Neuronal stem cell (in vitro differentiated cells): ENCODE measurements around the gene MRNIP.

Experiments used
- DNase-seq: peaks from one replicate; pipeline ENCODE4 v3.0.0-alpha.2; 2013; ENCODE audit warnings: low spot score
- H2AFZ ChIP-seq: one replicate; pipeline ENCODE4 v1.6.1; 2013; ENCODE audit warnings: mild to moderate bottlenecking, low read length, inconsistent platforms
- H2AK5ac ChIP-seq: 2 replicates; pipeline ENCODE4 v1.6.1; 2013; ENCODE audit warnings: low read depth, mild to moderate bottlenecking, inconsistent platforms, low read length, moderate library complexity, mixed read lengths
- H2BK120ac ChIP-seq: 2 replicates; pipeline ENCODE4 v1.6.1; 2013; ENCODE audit warnings: low read depth, mild to moderate bottlenecking, inconsistent platforms, low read length, moderate library complexity, mixed read lengths
- H2BK12ac ChIP-seq: one replicate; pipeline ENCODE4 v1.6.1; 2013; ENCODE audit warnings: low read length, inconsistent platforms
- H2BK15ac ChIP-seq: 2 replicates; pipeline ENCODE4 v1.6.1; 2013; ENCODE audit warnings: mild to moderate bottlenecking, low read length, inconsistent platforms, mixed read lengths
- H2BK5ac ChIP-seq: one replicate; pipeline ENCODE4 v1.6.1; 2013; ENCODE audit warnings: inconsistent platforms, mild to moderate bottlenecking, low read length, moderate library complexity
- H3K14ac ChIP-seq: one replicate; pipeline ENCODE4 v1.6.1; 2013; ENCODE audit warnings: low read length, inconsistent platforms
- H3K18ac ChIP-seq: 2 replicates; pipeline ENCODE4 v1.6.1; 2013; ENCODE audit warnings: low read length, inconsistent platforms
- H3K23ac ChIP-seq: 2 replicates; pipeline ENCODE4 v1.6.1; 2013; ENCODE audit warnings: low read depth, mild to moderate bottlenecking, mixed read lengths, low read length, inconsistent platforms; ENCODE audit not compliant: poor library complexity
- H3K27ac ChIP-seq: replicated peaks from 3 replicates; pipeline ENCODE4 v1.5.1; 2013; ENCODE audit warnings: low read length, inconsistent platforms
- H3K27me3 ChIP-seq, 3 experiments: 2 replicates each; pipeline ENCODE4 v1.6.1; 2013; ENCODE audit warnings: low read length in 3 of 3, mild to moderate bottlenecking in 2 of 3, inconsistent platforms in 1 of 3, low read depth in 1 of 3, mixed read lengths in 1 of 3, moderate library complexity in 1 of 3; ENCODE audit not compliant: control insufficient read depth in 3 of 3, insufficient read depth in 3 of 3
- H3K36me3 ChIP-seq, 2 donors: replicated peaks in 1 of 2; 2 replicates each; pipeline ENCODE4 v1.6.1; 2013; ENCODE audit warnings: low read length in 2 of 2; ENCODE audit not compliant: control insufficient read depth in 2 of 2, insufficient read depth in 2 of 2
- H3K4ac ChIP-seq: 2 replicates; pipeline ENCODE4 v1.6.1; 2013; ENCODE audit warnings: inconsistent platforms, mild to moderate bottlenecking, low read length, moderate library complexity
- H3K4me1 ChIP-seq, 2 donors: 1 replicate in 1 of 2; 2 replicates in 1 of 2; pipeline ENCODE4 v1.6.1; 2013; ENCODE audit warnings: low read length in 2 of 2, low read depth in 1 of 2; ENCODE audit not compliant: control insufficient read depth in 2 of 2, insufficient read depth in 1 of 2
- H3K4me2 ChIP-seq: one replicate; pipeline ENCODE4 v1.6.1; 2013; ENCODE audit warnings: mild to moderate bottlenecking, low read length, inconsistent platforms; ENCODE audit not compliant: insufficient read depth, poor library complexity, severe bottlenecking
- H3K4me3 ChIP-seq, 2 donors: 2 replicates each; pipeline ENCODE4 v1.5.1; 2013; ENCODE audit warnings: low read length in 2 of 2, mild to moderate bottlenecking in 2 of 2, inconsistent platforms in 1 of 2, moderate library complexity in 1 of 2
- H3K79me1 ChIP-seq: one replicate; pipeline ENCODE4 v1.6.1; 2013; ENCODE audit warnings: low read depth, mild to moderate bottlenecking, inconsistent platforms, low read length, moderate library complexity
- H3K9ac ChIP-seq: one replicate; pipeline ENCODE4 v1.6.1; 2013; ENCODE audit warnings: mild to moderate bottlenecking, low read depth, low read length, inconsistent platforms; ENCODE audit not compliant: poor library complexity
- H3K9me3 ChIP-seq, 2 donors: replicated peaks in 1 of 2; 2 replicates each; pipeline versions ENCODE3 to v1.6.1; 2013; ENCODE audit warnings: low read length in 2 of 2, mild to moderate bottlenecking in 2 of 2, inconsistent platforms in 1 of 2, low read depth in 1 of 2, mixed read lengths in 1 of 2, moderate library complexity in 1 of 2; ENCODE audit not compliant: control insufficient read depth in 2 of 2, insufficient read depth in 1 of 2
- H4K8ac ChIP-seq: one replicate; pipeline ENCODE4 v1.6.1; 2013; ENCODE audit warnings: low read depth, mild to moderate bottlenecking, inconsistent platforms, low read length, moderate library complexity
- H4K91ac ChIP-seq: one replicate; pipeline ENCODE4 v1.6.1; 2013; ENCODE audit warnings: low read length, low read depth, mild to moderate bottlenecking, inconsistent platforms; ENCODE audit not compliant: poor library complexity
- WGBS, 2 donors: extraction: QIAGEN DNeasy Blood & Tissue Kit; methylation state at CpG; one replicate each; pipeline ENCODE4 v1.1.7; 2013; ENCODE audit warnings: missing lambda C conversion rate in 2 of 2, mixed read lengths in 1 of 2; ENCODE audit not compliant: insufficient read length in 2 of 2, insufficient replicate concordance in 1 of 2; ENCODE audit errors: extremely low coverage in 2 of 2; 5-methylcytosine and 5-hydroxymethylcytosine counted together

Gene MRNIP

GRCh38 chr5:179819296-179820126 lies 39.1 kb downstream of the MRNIP start:
- Histone ChIP-seq H2BK15ac (peak overlapping the region; percentile 97), H3K4me3 (peak overlapping the region in 1 of 2 donors; percentile 13), H3K27me3 (peaks cover 0 to 4% (median 0%) of the 10 kb centered on the region in 3 experiments), H4K8ac (no peak overlapping the region), H2BK120ac (peak overlapping the region; percentile 99), H3K4ac (peak overlapping the region; percentile 99), H3K36me3 (peaks cover 16 to 38% of the 10 kb centered on the region in 2 donors), H2BK12ac (peak overlapping the region; percentile 99), H2AFZ (peak overlapping the region; percentile 70), H3K79me1 (peaks cover 23% of the 10 kb centered on the region), H3K27ac (peak overlapping the region; percentile 38), H3K9ac (peak overlapping the region; percentile 63), H3K23ac (peak overlapping the region; percentile 99), H2AK5ac (peak overlapping the region; percentile 100), H4K91ac (peak overlapping the region; percentile 96), H2BK5ac (peak overlapping the region; percentile 98), H3K9me3 (peaks cover 0 to 4% of the 10 kb centered on the region in 2 donors), H3K4me2 (peak overlapping the region; percentile 31), H3K14ac (peak overlapping the region; percentile 65), H3K4me1 (peaks cover 23 to 35% of the 10 kb centered on the region in 2 donors), H3K18ac (peak overlapping the region; percentile 97)
- WGBS, 2 donors = no CpG with 5 or more reads among the region's 26 CpGs
- no peak for DNase-seq

GRCh38 chr5:179818746-179819295 lies 39.8 kb downstream of the MRNIP start:
- Histone ChIP-seq H2BK5ac (peak overlapping the region; percentile 98), H3K9me3 (peaks cover 0 to 2% of the 10 kb centered on the region in 2 donors), H3K4ac (no peak overlapping the region), H2BK12ac (peak overlapping the region; percentile 2), H2BK15ac (peak overlapping the region; percentile 97), H2BK120ac (peak overlapping the region; percentile 42), H3K9ac (no peak overlapping the region), H3K36me3 (peaks cover 9 to 38% of the 10 kb centered on the region in 2 donors), H3K23ac (peak overlapping the region; percentile 32), H3K27ac (no peak overlapping the region), H3K4me1 (peaks cover 23 to 35% of the 10 kb centered on the region in 2 donors), H3K27me3 (peaks cover 0 to 4% (median 0%) of the 10 kb centered on the region in 3 experiments), H4K91ac (peak overlapping the region; percentile 14), H3K18ac (peak overlapping the region; percentile 89), H3K14ac (peak overlapping the region; percentile 94), H4K8ac (no peak overlapping the region), H2AK5ac (peak overlapping the region; percentile 100), H3K4me2 (peak overlapping the region; percentile 37), H3K79me1 (peaks cover 19% of the 10 kb centered on the region), H3K4me3 (peak overlapping the region in 1 of 2 donors; percentile 29), H2AFZ (peak overlapping the region; percentile 70)
- no peak for DNase-seq
- WGBS, 2 donors = no CpG with 5 or more reads among the region's 35 CpGs

GRCh38 chr5:179817890-179818745 lies 40.5 kb downstream of the MRNIP start:
- no peak overlapping the region for H3K9ac ChIP-seq
- H3K36me3 ChIP-seq = peaks cover 6 to 38% of the 10 kb centered on the region in 2 donors
- no peak for DNase-seq
- H2BK5ac ChIP-seq = peak overlapping the region; percentile 79
- H3K79me1 ChIP-seq = peaks cover 17% of the 10 kb centered on the region
- H2BK120ac ChIP-seq = peak overlapping the region; percentile 42
- H2BK12ac ChIP-seq = peak overlapping the region; percentile 2
- H3K27me3 ChIP-seq = peaks cover 0 to 4% (median 0%) of the 10 kb centered on the region in 3 experiments
- peak overlapping the region; percentile 94 for H3K14ac ChIP-seq
- no CpG with 5 or more reads among the region's 14 CpGs for WGBS, 2 donors
- H3K27ac ChIP-seq = no peak overlapping the region
- peaks cover 0 to 2% of the 10 kb centered on the region in 2 donors for H3K9me3 ChIP-seq
- H3K18ac ChIP-seq = peak overlapping the region; percentile 89
- H3K4me3 ChIP-seq = peak overlapping the region in 1 of 2 donors; percentile 29
- H4K91ac ChIP-seq = peak overlapping the region; percentile 14
- peaks cover 23 to 35% of the 10 kb centered on the region in 2 donors for H3K4me1 ChIP-seq
- no peak overlapping the region for H4K8ac ChIP-seq
- peak overlapping the region; percentile 32 for H3K23ac ChIP-seq
- H2AFZ ChIP-seq = peak overlapping the region; percentile 70
- H2BK15ac ChIP-seq = peak overlapping the region; percentile 97
- H3K4ac ChIP-seq = no peak overlapping the region
- H3K4me2 ChIP-seq = peak overlapping the region; percentile 37
- H2AK5ac ChIP-seq = peak overlapping the region; percentile 100
